ENCODE data around the gene OXT. TPM values are rescaled to one million over a fixed set of nuclear protein-coding genes. Genes with fewer than 3 reads are reported as not detected.
A peak's percentile ranks its signal among the peaks of the same experiment; 100 is the strongest.

Gene OXT
- total RNA-seq, 1 experiment from 2014 or later, result not detected

GRCh38 chr20:3042625-3043024 lies 28.8 kb upstream of the OXT start:
- H3K56ac ChIP-seq (ENCODE audit: insufficient read length, low read depth, low read length), result no peak overlapping the region
- H3K9ac ChIP-seq (ENCODE audit: extremely low read depth, insufficient read length, low read length), result no peak overlapping the region
- WGBS (ENCODE audit: extremely low coverage, insufficient read length, low lambda C conversion rate), result no CpG with 5 or more reads among the region's 5 CpGs
- H3K27ac Mint-ChIP-seq, result peak overlapping the region in 1 of 3 experiments; percentile 73; a peak in 3 of 7 replicates
- no peaks in the 10 kb centered on the region for H3K9me3 Mint-ChIP-seq
- no peak overlapping the region for H3T11ph ChIP-seq (ENCODE audit: low read length)
- H3K9me3 ChIP-seq (ENCODE audit: control insufficient read depth, low read depth, low read length), result no peaks in the 10 kb centered on the region
- no peak overlapping the region for H2AK5ac ChIP-seq (ENCODE audit: insufficient read length, low read length)
- no peak overlapping the region for H3K23ac ChIP-seq (ENCODE audit: insufficient read length, low read depth, low read length)
- no peak overlapping the region for H3K27ac ChIP-seq (ENCODE audit: insufficient read length, low read depth, low read length)
- no peak overlapping the region for H2BK15ac ChIP-seq (ENCODE audit: low read depth, low read length)
- H3K36me3 Mint-ChIP-seq (ENCODE audit: insufficient read depth in 1 of 3, low read depth in 3 of 3), result peaks cover 10 to 39% (median 38%) of the 10 kb centered on the region in 3 experiments
- no peaks in the 10 kb centered on the region; the same call in 1 of the 2 replicates for H3K27me3 Mint-ChIP-seq (ENCODE audit: low read depth)
- no peak overlapping the region for H4K5ac ChIP-seq (ENCODE audit: insufficient read length, low read depth, low read length)
- no peak for TF ChIP-seq CTCF (conservative IDR thresholded peaks at IDR 0.05)
- no peaks in the 10 kb centered on the region for H3K79me1 ChIP-seq (ENCODE audit: insufficient read depth, low read depth, low read length, poor library complexity, severe bottlenecking)
- peak overlapping the region in 1 of 2 experiments; percentile 29; a peak in 1 of 5 replicates for H3K4me3 Mint-ChIP-seq
- no peak overlapping the region for H2BK12ac ChIP-seq (ENCODE audit: insufficient read length, low read depth, low read length)
- H4K20me1 ChIP-seq (ENCODE audit: control insufficient read depth, insufficient read depth, insufficient read length), result no peaks in the 10 kb centered on the region
- H3K14ac ChIP-seq (ENCODE audit: insufficient read depth, low read length), result no peak overlapping the region
- H3K4ac ChIP-seq (ENCODE audit: low read depth, low read length), result no peak overlapping the region
- H3K4me2 ChIP-seq (ENCODE audit: insufficient read depth, insufficient read length, low read length), result no peak overlapping the region
- no peaks in the 10 kb centered on the region; the same call in 1 of the 2 replicates for H3K79me2 ChIP-seq (ENCODE audit: insufficient read depth, low read length)
- H2BK20ac ChIP-seq (ENCODE audit: low read depth, low read length, poor library complexity, severe bottlenecking), result no peak overlapping the region
- peaks cover 13% of the 10 kb centered on the region for H3K23me2 ChIP-seq (ENCODE audit: insufficient read length, low read depth, low read length, poor library complexity, severe bottlenecking)
- DNase-seq, result no peak
- H2BK120ac ChIP-seq (ENCODE audit: low read depth, low read length, poor library complexity, severe bottlenecking), result no peak overlapping the region
- no peak overlapping the region for H4K91ac ChIP-seq (ENCODE audit: insufficient read length, low read depth, low read length)
- H2BK5ac ChIP-seq (ENCODE audit: insufficient read length, low read length), result no peak overlapping the region
- no peak overlapping the region for H3K18ac ChIP-seq (ENCODE audit: insufficient read length, low read depth, low read length)
- no peak overlapping the region for H4K8ac ChIP-seq (replicated peaks; ENCODE audit: insufficient read length, low read depth, low read length)
- H2AFZ ChIP-seq (ENCODE audit: low read length), result no peak overlapping the region
- peaks cover 12% of the 10 kb centered on the region; the same call in 1 of the 2 replicates for H3K4me1 ChIP-seq (ENCODE audit: insufficient read depth, low read length)
- peaks cover 22 to 24% of the 10 kb centered on the region in 2 experiments for H3K4me1 Mint-ChIP-seq
- H3K27me3 ChIP-seq (ENCODE audit: insufficient read depth, low read length), result no peaks in the 10 kb centered on the region
